ELF-1 (cell line): ENCODE results near the gene G6PC1.
"Not testable (repeated sequence)": the region's sequence is repeated elsewhere in the genome, so short reads cannot be mapped to it uniquely, and the experiment has no call there.

ENCODE experiments used
- DNase-seq: peaks from one replicate; pipeline ENCODE4 v3.0.0-alpha.2; 2016; ENCODE audit warnings: low read depth, low spot score

Gene G6PC1

DNA sequence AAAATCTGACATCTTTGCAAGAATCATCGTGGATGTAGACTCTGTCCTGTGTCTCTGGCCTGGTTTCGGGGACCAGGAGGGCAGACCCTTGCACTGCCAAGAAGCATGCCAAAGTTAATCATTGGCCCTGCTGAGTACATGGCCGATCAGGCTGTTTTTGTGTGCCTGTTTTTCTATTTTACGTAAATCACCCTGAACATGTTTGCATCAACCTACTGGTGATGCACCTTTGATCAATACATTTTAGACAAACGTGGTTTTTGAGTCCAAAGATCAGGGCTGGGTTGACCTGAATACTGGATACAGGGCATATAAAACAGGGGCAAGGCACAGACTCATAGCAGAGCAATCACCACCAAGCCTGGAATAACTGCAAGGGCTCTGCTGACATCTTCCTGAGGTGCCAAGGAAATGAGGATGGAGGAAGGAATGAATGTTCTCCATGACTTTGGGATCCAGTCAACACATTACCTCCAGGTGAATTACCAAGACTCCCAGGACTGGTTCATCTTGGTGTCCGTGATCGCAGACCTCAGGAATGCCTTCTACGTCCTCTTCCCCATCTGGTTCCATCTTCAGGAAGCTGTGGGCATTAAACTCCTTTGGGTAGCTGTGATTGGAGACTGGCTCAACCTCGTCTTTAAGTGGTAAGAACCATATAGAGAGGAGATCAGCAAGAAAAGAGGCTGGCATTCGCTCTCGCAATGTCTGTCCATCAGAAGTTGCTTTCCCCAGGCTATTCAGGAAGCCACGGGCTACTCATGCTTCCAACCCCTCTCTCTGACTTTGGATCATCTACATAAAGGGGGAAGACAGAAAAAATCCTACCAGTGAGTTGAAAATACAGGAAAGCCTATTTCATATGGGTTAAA, at the start of gene G6PC1:
Gene G6PC1 (plus strand): TSS at position 340 of the 872 bp plus-strand sequence. CDS start 78 bp downstream, at position 418.
- DNase-seq: no peak

DNA sequence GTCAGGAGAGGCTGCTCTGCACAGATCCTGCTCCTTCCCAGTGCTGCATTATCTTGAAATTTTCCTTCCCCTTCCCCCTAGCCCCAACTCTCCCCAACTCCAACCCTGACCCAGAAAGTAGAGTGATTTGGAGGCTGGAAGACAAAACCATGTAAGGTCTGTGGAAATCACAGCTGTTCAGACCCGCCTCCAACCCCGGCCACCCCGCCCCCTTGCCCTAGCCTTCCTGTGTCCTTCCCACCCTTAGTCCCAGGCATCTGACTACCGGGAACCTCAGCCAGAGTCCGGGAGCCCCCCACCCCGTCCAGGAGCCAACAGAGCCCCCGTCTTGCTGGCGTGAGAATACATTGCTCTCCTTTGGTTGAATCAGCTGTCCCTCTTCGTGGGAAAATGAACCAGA, 49.6 kb upstream of the G6PC1 start, which contains the start of gene AOC3:
Gene AOC3 (plus strand): TSS at position 246 of the 400 bp plus-strand sequence. CDS start 145 bp downstream, at position 391.
- DNase-seq: no peak

DNA sequence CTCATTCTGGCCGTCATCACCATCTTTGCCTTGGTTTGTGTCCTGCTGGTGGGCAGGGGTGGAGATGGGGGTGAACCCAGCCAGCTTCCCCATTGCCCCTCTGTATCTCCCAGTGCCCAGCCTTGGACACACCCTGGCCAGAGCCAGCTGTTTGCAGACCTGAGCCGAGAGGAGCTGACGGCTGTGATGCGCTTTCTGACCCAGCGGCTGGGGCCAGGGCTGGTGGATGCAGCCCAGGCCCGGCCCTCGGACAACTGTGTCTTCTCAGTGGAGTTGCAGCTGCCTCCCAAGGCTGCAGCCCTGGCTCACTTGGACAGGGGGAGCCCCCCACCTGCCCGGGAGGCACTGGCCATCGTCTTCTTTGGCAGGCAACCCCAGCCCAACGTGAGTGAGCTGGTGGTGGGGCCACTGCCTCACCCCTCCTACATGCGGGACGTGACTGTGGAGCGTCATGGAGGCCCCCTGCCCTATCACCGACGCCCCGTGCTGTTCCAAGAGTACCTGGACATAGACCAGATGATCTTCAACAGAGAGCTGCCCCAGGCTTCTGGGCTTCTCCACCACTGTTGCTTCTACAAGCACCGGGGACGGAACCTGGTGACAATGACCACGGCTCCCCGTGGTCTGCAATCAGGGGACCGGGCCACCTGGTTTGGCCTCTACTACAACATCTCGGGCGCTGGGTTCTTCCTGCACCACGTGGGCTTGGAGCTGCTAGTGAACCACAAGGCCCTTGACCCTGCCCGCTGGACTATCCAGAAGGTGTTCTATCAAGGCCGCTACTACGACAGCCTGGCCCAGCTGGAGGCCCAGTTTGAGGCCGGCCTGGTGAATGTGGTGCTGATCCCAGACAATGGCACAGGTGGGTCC, 49.0 kb upstream of the G6PC1 start:
- not testable (repeated sequence) for DNase-seq

DNA sequence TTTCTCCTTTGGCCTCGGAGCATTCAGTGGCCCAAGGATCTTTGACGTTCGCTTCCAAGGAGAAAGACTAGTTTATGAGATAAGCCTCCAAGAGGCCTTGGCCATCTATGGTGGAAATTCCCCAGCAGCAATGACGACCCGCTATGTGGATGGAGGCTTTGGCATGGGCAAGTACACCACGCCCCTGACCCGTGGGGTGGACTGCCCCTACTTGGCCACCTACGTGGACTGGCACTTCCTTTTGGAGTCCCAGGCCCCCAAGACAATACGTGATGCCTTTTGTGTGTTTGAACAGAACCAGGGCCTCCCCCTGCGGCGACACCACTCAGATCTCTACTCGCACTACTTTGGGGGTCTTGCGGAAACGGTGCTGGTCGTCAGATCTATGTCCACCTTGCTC, 48.2 kb upstream of the G6PC1 start:
- DNase-seq: no peak

DNA sequence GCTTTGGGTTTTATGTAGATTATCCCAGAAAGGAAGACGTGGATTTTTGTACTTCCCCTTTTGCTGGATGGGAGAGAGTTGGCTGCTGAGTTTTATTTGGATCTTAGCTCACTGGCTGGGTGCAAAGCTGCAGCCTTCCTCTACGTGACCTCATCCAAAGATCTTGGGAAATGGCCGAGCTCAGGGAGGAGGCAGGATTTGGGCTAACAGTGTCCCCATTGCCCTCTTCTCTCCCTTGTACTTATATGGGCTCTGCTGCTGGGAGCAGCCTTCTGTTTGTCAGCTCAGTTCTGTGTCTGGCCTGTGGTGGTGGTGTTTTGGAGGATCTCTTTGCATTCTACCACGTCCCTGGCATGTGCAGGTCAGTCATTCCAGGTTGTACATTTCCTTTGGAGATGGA, 47.6 kb upstream of the G6PC1 start:
- DNase-seq: no peak

DNA sequence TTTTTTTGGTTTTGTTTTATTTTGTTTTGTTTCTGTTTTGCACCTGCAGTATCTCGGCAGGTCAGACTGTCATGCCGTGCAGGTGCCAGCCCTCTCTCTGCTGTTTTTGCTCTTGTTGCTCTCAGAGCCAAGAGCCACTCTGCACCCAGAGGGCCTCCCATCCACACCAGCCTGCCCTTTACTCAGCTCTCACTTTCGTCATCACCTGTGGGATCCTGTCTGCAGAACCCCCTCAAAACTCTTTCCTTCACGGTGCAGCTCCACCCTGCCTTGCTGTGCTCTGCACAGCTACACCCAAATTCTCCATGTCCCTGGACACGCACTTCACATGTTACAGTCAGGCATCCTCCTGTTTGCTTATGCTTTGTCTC, 47.0 kb upstream of the G6PC1 start:
- no peak for DNase-seq

DNA sequence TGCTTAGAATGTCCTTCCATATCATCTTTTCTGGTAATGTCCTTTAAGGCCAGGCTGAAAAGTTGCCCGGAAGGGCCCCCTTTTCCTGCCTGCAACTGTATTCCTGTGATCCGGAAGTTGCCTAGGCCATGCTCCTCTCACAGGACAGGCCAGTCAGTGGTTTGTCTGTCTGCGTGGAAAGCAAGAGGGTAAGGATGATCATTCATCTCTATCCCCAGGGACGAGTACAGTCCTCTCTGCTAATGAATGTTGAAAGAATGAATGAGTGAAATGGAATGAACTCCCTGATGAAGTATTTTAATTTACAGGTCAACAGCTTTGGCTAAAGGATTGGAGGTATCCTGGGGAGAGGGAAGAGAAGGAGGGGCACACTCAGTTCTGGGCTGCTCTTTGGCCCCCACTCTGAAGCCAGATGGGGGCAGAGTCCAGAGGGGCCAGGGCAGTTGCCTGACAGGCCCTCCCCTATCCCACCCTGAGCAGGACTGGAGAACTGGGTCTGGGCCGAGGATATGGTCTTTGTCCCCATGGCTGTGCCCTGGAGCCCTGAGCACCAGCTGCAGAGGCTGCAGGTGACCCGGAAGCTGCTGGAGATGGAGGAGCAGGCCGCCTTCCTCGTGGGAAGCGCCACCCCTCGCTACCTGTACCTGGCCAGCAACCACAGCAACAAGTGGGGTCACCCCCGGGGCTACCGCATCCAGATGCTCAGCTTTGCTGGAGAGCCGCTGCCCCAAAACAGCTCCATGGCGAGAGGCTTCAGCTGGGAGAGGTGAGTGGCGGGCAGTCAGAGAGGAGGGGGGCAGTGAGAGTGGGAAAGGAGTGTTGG, 46.4 kb upstream of the G6PC1 start:
- no peak for DNase-seq

DNA sequence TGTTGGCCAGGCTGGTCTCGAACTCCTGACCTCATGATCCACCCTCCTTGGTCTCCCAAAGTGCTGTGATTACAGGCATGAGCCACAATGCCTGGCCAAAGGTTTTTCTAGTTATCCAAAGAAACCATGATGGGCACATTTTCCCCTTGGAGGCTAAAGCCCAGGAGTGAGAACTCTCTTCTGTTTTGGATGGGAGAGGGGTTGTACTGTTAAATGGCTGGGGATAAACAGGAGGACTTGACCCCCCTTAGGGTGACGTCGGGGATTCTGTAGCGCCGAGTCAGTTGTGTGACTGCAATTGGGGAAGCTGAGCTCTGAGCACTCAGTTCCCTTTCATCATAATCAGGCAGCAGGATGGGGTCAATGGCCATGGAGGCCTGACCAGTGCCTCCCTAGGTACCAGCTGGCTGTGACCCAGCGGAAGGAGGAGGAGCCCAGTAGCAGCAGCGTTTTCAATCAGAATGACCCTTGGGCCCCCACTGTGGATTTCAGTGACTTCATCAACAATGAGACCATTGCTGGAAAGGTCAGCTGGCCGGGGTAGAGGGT, 45.5 kb upstream of the G6PC1 start:
- no peak for DNase-seq

DNA sequence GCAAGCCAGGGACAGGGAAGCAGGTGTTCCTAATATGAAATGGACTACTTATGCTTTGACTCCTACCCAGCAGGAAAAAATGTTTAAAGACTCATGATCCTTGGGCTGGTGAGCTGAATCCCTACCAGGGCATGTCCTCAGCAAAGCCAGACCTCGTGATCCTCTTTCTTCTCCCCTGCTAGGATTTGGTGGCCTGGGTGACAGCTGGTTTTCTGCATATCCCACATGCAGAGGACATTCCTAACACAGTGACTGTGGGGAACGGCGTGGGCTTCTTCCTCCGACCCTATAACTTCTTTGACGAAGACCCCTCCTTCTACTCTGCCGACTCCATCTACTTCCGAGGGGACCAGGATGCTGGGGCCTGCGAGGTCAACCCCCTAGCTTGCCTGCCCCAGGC, 44.5 kb upstream of the G6PC1 start:
- DNase-seq: not testable (repeated sequence)

DNA sequence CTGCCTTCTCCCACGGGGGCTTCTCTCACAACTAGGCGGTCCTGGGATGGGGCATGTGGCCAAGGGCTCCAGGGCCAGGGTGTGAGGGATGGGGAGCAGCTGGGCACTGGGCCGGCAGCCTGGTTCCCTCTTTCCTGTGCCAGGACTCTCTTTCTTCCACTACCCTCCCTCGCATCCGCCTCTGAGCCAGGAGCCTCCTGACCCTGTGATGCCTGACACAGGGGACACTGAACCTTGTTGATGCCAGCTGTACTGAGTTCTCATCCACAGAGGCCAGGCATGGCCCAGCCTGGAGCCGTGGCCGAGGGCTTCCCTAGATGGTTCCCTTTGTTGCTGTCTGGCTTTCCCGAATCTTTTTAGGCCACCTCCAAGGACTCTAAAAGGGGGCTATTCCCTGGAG, 44.1 kb upstream of the G6PC1 start:
- not testable (repeated sequence) for DNase-seq

DNA sequence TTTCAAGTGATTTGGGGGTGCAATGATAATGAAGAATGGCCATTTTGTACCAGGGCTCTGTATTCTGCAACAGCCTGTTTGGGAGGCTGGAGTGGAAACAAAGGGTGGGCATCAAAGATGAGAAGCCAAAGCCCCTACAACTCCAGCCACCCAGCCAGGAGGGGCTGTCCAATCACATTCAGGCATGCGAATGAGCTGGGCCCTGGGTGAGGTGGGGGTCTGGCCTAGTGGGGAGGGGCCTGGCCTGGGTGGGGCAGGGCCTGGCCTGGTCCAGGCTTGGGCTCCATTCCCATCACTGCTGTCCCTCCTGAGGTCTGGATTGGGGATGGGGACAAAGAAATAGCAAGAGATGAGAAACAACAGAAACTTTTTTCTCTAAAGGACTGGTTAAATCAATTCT, 43.2 kb upstream of the G6PC1 start:
- DNase-seq: no peak

DNA sequence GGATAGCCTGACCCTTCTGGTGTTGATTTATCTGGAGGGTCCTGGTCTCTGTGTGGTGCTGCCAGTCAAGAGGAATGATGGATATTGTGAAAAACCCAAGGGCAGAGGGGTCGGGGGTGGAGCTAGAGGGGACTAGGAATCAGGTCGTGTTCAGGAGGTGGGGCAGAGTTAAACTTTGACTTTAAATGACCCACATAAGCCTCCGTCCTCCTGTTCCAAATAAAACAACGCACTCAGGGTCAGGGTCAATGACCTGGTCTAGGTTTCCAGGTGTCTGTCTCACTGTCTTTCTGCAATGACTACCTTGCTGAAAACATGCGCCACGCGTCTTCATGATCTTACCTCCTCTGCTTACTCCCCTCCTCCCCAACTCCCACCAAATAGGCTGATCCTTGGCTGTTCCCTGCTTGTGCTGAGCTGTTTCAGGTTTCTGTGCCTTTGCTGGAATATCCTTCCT, 34.9 kb upstream of the G6PC1 start:
- DNase-seq: no peak

DNA sequence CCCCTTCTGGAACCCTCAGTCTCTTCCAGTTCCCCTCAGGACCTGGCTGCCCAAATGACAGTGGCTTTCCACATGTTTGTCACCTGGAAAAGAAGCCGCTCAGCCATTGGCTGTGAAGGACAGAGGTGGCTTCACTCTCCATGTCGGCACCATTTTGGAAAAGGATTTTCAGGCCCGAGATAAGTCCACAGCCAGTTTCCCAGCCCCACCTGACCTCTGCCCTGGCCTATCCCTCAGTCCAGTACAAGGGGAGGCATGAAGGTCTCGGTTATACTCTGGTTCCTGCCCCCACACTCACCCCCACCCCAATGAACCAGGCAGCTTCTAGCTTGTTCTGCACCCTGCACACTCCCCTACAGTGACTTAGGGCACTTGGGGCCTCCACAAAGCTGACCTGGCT, 34.4 kb upstream of the G6PC1 start:
- no peak for DNase-seq

DNA sequence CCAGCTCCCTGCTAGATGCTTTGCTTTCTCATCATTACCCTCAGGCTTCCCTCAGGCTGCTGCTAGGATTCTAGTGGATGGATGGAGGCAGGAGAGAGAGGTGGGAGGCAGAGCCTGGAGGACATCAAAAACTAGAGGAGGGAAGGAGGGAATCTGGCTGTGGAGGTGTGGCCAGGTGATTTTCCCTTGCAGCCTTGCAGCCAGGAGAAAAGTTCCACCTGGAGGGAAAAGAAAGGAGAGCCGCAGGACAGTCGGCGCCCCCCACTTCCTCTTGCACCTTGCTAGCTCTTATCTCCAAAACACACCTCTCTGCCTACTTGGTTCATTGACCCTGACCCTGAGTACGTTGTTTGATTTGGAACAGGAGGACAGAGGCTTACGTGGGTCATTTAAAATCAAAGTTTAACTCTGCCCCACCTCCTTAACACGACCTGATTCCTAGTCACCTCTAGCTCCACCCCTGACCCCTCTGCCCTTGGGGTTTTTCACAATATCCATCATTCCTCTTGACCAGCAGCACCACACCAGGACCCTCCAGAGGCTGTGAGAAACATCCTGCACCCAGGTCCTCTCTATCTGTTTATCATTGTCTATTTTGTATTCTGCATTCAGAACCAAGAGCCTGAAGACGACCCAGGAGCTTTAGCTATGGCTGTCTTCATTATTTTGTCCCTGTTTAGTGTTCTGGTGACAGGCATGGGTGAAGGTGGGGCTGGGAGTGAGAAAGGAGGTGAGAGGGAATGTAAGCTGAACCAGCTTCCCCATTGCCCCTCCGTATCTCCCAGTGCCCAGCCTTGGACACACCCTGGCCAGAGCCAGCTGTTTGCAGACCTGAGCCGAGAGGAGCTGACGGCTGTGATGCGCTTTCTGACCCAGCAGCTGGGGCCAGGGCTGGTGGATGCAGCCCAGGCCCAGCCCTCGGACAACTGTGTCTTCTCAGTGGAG, 33.7 kb upstream of the G6PC1 start:
- no peak for DNase-seq

DNA sequence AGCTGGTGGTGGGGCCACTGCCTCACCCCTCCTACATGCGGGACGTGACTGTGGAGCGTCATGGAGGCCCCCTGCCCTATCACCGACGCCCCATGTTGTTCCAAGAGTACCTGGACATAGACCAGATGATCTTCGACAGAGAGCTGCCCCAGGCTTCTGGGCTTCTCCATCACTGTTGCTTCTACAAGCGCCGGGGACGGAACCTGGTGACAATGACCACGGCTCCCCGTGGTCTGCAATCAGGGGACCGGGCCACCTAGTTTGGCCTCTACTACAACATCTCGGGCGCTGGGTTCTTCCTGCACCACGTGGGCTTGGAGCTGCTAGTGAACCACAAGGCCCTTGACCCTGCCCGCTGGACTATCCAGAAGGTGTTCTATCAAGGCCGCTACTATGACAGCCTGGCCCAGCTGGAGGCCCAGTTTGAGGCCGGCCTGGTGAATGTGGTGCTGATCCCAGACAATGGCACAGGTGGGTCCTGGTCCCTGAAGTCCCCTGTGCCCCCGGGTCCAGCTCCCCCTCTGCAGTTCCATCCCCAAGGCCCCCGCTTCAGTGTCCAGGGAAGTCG, 32.8 kb upstream of the G6PC1 start:
- DNase-seq: not testable (repeated sequence)

DNA sequence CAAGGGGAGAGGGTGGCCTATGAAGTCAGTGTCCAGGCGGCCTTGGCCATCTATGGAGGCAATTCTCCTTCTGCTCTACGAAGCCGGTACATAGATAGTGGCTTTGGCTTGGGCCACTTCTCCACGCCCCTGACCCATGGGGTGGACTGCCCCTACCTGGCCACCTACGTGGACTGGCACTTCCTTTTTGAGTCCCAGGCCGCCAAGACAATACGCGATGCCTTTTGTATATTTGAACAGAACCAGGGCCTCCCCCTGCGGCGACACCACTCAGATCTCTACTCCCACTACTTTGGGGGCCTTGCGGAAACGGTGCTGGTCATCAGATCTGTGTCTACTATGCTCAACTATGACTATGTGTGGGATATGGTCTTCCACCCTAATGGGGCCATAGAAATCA, 32.3 kb upstream of the G6PC1 start:
- DNase-seq: no peak

DNA sequence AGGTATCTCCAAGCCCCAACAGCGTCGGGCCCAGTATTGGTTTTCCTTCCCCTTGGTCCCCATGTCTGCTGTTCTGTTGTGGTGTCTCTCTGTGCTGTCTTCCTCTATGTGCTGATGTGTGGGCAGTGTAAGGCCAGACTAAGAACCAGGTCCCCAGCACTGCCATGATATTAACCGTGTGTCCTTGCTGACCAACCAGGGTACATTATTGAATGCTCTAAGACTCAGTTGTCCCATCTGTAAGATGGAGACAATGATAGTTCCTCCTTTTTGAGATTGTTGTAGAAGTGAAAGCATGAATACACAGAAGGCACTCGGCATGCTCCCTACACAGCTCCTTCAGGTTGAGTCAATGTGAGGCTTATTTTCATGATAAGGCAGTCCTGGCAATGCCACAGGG, 29.0 kb upstream of the G6PC1 start:
- no peak for DNase-seq

DNA sequence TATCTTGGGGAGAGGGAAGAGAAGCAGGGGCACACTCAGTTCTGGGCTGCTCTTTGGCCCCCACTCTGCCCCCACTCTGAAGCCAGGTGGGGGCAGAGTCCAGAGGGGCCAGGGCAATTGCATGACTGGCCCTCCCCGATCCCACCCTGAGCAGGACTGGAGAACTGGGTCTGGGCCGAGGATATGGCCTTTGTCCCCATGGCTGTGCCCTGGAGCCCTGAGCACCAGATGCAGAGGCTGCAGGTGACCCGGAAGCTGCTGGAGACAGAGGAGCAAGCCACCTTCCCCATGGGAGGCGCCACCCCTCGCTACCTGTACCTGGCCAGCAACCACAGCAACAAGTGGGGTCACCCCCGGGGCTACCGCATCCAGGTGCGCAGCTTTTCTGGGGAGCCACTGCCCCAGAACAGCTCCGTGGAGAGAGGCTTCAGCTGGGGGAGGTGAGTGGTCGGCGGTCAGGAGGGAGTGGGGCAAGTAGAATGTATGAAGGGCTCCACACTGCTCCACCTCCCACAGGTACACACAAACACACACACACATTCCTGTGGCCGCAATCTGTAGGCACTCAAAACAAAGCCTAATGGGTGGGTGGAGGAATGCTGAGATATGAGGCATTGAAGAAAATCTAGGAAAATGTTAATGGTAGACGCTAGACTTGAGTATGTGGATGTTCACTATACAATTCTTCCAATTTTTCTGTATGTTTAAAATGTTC, 28.2 kb upstream of the G6PC1 start:
- no peak for DNase-seq

DNA sequence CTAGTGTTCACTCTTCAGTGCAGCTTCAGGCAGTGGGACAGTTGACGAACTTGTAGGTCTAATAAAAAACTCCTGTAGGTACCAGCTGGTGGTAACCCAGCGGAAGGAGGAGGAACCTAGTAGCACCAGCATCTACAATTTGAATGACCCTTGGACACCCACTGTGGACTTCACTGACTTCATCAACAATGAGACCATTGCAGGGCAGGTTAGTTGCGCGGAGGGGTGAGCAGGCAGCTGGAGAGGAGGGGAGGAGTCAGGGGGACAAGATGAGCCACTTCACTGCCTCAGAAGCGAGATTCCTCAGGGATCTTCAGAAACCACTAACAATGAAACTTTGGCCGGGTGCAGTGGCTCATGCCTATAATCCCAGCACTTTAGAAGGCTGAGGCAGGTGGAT, 27.3 kb upstream of the G6PC1 start:
- DNase-seq: no peak
